ENCODE results near the gene ATP8B1. TPM values are rescaled to one million over a fixed set of nuclear protein-coding genes. Genes with fewer than 3 reads are reported as not detected.

ATP8B1 gene
- total RNA-seq, 1 donor from 2014 or later, result 38.7 TPM

- Mint-ChIP-seq H3K27me3 (ENCODE audit: unreplicated experiment) (no peaks in the 10 kb centered on the region), H3K9me3 (ENCODE audit: unreplicated experiment) (no peaks in the 10 kb centered on the region), H3K4me1 (ENCODE audit: unreplicated experiment) (peaks cover 50% of the 10 kb centered on the region), H3K4me3 (ENCODE audit: unreplicated experiment) (no peak overlapping the region), H3K27ac (ENCODE audit: unreplicated experiment) (no peak overlapping the region), H3K36me3 (ENCODE audit: unreplicated experiment) (no peaks in the 10 kb centered on the region)
- TF ChIP-seq CTCF (IDR thresholded peaks at IDR 0.05), result no peak
- DNase-seq (ENCODE audit: extremely low spot score, unreplicated experiment), result no peak
Measured at GRCh38 chr18:57805117-57805516, 2.0 kb upstream of the ATP8B1 start.

- Mint-ChIP-seq H3K4me1 (ENCODE audit: unreplicated experiment) (peaks cover 54% of the 10 kb centered on the region), H3K9me3 (ENCODE audit: unreplicated experiment) (no peaks in the 10 kb centered on the region), H3K27ac (ENCODE audit: unreplicated experiment) (peak overlapping the region; percentile 17), H3K36me3 (ENCODE audit: unreplicated experiment) (no peaks in the 10 kb centered on the region), H3K4me3 (ENCODE audit: unreplicated experiment) (no peak overlapping the region), H3K27me3 (ENCODE audit: unreplicated experiment) (no peaks in the 10 kb centered on the region)
- TF ChIP-seq CTCF (IDR thresholded peaks at IDR 0.05), result no peak
- DNase-seq (ENCODE audit: extremely low spot score, unreplicated experiment), result peak; percentile 57
Measured at GRCh38 chr18:57804557-57804956, 1.4 kb upstream of the ATP8B1 start.

- Mint-ChIP-seq H3K4me3 (ENCODE audit: unreplicated experiment) (peak overlapping the region; percentile 91), H3K27ac (ENCODE audit: unreplicated experiment) (peak overlapping the region; percentile 81), H3K36me3 (ENCODE audit: unreplicated experiment) (no peaks in the 10 kb centered on the region), H3K9me3 (ENCODE audit: unreplicated experiment) (no peaks in the 10 kb centered on the region), H3K4me1 (ENCODE audit: unreplicated experiment) (peaks cover 44% of the 10 kb centered on the region), H3K27me3 (ENCODE audit: unreplicated experiment) (no peaks in the 10 kb centered on the region)
- TF ChIP-seq CTCF (IDR thresholded peaks at IDR 0.05), result no peak
- no peak for DNase-seq (ENCODE audit: extremely low spot score, unreplicated experiment)
Measured at GRCh38 chr18:57802213-57803102, 657 bp downstream of the ATP8B1 start.

- Mint-ChIP-seq H3K27me3 (ENCODE audit: unreplicated experiment) (no peaks in the 10 kb centered on the region), H3K36me3 (ENCODE audit: unreplicated experiment) (peaks cover 1% of the 10 kb centered on the region), H3K4me3 (ENCODE audit: unreplicated experiment) (peak overlapping the region; percentile 91), H3K9me3 (ENCODE audit: unreplicated experiment) (no peaks in the 10 kb centered on the region), H3K4me1 (ENCODE audit: unreplicated experiment) (peaks cover 44% of the 10 kb centered on the region), H3K27ac (ENCODE audit: unreplicated experiment) (peak overlapping the region; percentile 81)
- DNase-seq (ENCODE audit: extremely low spot score, unreplicated experiment), result no peak
- no peak for TF ChIP-seq CTCF (IDR thresholded peaks at IDR 0.05)
Measured at GRCh38 chr18:57801761-57802212, 1.3 kb downstream of the ATP8B1 start.

- H3K9me3 Mint-ChIP-seq (ENCODE audit: unreplicated experiment), result no peaks in the 10 kb centered on the region
- no peaks in the 10 kb centered on the region for H3K27me3 Mint-ChIP-seq (ENCODE audit: unreplicated experiment)
- H3K4me1 Mint-ChIP-seq (ENCODE audit: unreplicated experiment), result peaks cover 45% of the 10 kb centered on the region
- no peak for TF ChIP-seq CTCF (IDR thresholded peaks at IDR 0.05)
- H3K27ac Mint-ChIP-seq (ENCODE audit: unreplicated experiment), result peak overlapping the region; percentile 81
- peak overlapping the region; percentile 91 for H3K4me3 Mint-ChIP-seq (ENCODE audit: unreplicated experiment)
- H3K36me3 Mint-ChIP-seq (ENCODE audit: unreplicated experiment), result peaks cover 2% of the 10 kb centered on the region
- no peak for DNase-seq (ENCODE audit: extremely low spot score, unreplicated experiment)
Measured at GRCh38 chr18:57801325-57801724, 1.8 kb downstream of the ATP8B1 start.

All from osteocyte (in vitro differentiated cells).